Right forelimb (tissue), 1 donor: ENCODE measurements around the gene PTPN6.

ENCODE experiments used
- DNase-seq: peaks from one replicate; pipeline ENCODE4 v3.0.0-alpha.2; 2018

The PTPN6 gene

DNA sequence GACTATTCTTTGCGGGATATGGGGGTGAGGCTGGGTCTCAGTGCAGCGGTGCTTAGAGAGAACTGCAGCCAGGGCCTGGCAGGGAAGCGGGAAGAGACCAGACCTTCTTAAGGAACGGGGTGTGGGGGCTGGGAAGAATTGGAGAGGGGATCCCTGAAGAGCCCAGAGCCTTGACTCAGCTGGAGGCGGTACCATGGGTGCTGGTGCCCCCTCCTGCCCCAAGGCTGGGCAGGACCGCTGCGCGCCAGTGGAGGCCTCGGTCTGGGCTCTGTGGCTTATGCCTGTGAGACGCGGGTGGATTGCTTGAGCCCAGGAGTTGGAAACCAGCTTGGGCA, 8.9 kb upstream of the PTPN6 start:
- DNase-seq: peak; percentile 51

- peak; percentile 84 for DNase-seq
Measured at GRCh38 chr12:6943389-6943721, 7.8 kb upstream of the PTPN6 start.

- DNase-seq: peak; percentile 89
Measured at GRCh38 chr12:6943722-6944380, 7.3 kb upstream of the PTPN6 start, which contains the start of the genes C12orf57 and RNU7-1. Gene C12orf57, plus strand, starts transcription at chr12:6944022. Its CDS starts 100 bp downstream, at chr12:6944122. Gene RNU7-1, plus strand, starts transcription at chr12:6943816.

- peak; percentile 95 for DNase-seq
Measured at GRCh38 chr12:6944381-6945186, 6.6 kb upstream of the PTPN6 start.

- DNase-seq: no peak
Measured at GRCh38 chr12:6945613-6946012, 5.5 kb upstream of the PTPN6 start.

DNA sequence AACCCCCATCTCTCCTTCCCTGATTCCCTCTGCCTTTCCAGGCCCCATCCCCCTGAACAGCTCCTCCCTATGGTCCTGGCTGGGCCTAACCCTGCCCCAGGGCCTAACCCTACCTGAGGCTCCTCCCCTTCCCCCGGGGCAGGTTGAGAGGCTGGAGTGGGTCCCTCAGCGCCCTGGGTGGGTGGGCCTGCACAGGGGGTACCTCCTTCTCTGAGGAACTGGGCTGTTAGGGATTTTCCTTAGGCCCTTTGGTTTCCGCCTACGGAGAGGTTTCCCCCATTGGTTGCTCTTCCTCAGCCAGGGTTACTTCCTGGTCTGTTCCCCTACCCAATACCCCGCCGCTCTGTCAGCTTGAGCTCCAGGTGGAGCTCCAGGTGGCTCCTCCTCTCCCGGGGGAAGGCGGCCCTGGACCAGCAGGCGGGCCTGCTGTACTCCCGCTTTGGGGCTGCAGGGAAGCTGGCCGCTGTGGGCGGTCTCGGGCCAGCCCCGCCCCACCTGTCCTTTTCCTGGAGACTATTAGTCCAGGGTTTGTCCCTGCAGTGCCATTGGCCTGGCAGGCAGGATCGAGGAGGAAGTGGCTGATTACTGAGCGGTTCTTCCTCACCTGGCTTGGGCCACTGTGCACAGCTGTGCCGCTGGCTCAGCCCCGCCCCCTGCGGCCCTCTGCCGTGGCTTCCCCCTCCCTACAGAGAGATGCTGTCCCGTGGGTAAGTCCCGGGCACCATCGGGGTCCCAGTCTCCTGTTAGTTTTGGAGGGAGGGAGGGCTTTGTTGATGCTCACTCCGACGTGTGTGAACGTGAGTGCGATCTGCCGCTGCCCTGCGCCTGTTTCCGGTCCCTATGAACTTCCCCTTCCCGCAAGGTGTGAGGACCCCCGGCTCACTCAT, 4.9 kb upstream of the PTPN6 start:
- no peak for DNase-seq

- DNase-seq: no peak
Measured at GRCh38 chr12:6946920-6947374, 4.2 kb upstream of the PTPN6 start.

GRCh38 chr12:6947615-6948014, 3.5 kb upstream of the PTPN6 start:
- no peak for DNase-seq

DNA sequence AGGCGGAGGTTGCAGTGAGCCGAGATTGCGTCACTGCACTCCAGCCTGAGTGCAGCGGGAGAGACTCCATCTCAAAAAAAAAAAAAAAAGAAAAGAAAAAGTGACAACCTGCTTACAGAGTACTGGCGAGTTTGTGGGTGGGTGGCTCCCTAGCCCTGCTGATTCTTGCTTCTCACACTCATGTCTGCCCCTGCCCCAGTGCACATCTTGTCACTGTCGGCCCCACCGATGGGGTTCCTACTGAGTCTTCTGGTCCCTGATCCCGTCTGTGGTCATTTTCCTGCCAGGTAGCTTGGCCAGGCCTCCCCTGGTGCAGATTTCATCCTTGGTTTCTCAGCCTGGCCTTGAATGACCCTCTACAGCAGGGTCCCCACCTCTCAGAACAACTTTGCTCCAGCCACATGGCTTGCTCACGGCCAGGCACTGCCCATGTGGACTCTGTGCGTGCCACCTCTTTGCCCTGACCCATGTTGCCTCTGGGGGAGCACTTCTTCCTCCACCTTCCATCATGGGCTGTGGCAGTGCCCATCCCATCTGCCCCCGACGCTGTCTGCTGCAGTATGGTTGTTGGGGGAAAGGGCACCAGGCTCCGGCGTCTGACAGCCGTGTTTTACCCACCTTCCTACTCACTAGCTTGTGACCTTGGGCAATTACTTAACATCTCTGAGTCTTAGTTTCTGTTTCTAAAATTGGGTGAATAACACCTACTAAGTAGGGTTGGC, 2.1 kb upstream of the PTPN6 start:
- no peak for DNase-seq

GRCh38 chr12:6950401-6950801, 755 bp upstream of the PTPN6 start:
- DNase-seq: no peak

DNA sequence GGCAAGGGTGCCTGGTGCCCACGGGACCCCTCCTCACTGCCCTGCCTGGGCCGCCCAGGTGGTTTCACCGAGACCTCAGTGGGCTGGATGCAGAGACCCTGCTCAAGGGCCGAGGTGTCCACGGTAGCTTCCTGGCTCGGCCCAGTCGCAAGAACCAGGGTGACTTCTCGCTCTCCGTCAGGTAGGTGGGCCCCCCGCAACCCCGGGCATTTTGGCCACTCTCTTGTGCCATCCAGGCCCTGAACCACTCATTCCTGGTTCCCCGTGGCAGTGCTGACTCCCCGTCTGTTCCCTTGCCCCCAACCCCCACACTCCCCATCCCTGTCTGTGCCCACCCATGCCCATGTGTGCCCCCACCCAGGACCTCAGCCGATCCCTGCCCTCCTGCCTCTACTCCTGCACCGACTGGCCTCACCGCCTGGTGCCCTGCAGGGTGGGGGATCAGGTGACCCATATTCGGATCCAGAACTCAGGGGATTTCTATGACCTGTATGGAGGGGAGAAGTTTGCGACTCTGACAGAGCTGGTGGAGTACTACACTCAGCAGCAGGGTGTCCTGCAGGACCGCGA, 480 bp downstream of the PTPN6 start:
- DNase-seq: no peak

DNA sequence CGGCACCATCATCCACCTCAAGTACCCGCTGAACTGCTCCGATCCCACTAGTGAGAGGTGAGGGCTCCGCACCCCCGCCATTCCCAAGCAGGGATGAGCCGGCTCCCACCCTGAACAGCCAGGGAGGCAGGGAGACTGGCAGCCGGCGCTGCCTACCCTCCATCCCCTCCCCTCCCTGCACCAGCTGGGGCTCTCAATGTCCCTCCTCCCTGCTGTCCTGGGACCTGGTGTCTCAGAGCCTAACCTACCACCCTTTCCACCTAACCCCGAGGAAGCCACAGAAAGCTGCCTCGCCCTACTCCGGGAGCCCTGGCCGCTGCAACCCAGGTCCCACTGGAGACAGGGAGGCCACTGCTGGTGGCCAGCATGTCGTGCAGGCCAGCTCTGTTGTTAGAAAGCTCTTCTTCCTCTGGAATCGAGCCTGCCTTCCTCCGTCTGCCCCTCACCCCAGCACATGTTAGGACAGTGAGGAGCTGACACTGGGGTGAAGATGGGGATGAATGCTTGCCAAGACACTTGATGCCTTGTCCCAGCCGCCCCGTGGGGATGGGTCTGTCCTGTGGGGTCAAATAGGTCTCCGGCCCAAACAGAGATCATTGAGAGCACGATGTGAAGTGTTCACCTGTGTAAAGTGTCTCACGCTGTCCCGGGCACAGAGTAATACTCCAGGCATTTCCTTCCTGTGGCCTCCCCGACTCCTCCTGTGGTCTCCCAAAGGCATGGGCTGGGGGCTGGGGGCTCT, 1.1 kb downstream of the PTPN6 start:
- DNase-seq: peak; percentile 44

GRCh38 chr12:6952863-6953441, 1.8 kb downstream of the PTPN6 start:
- no peak for DNase-seq

DNA sequence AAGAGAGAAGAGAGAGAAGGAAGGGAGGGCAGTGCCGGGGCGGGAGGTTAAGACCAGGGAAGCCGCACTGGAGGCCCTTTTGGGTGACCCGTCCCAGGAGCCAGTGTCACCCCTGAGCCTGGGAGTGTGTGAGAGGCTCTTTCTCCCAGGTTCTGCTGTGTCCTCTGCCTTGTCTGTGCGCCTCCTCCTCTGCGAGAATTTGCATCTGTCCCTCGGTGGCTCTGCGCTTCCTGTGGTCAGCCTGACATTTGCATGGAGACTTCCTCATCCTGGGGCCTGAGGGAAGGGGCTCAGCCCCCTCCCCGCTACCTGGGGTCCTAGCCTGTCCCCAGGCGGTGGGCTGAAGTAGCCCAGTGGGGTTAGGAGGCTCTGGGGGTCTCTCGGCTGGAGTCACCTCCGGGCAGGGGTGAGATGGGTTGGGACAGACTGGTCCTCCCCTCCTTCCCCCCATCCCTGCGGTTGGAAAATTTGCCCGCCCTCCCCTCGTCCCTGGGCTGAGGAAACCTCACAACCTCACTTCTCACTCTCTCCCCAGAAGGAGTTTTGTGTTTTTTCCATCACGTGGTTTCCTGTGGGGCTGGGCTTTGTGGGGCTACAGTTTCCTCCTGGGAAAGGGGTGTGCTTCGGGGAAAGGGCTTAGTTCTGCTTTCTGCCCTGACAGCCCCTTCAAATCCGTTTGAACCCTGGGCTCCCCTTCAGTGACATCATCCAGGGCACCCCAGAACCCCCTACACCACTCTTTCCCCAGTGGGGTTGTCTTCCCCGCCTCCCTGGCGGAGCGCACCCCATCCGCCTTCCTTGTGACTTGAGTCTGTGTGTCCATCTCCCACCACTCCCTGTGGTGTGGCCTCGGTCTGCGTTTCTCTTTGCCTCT, 2.5 kb downstream of the PTPN6 start:
- DNase-seq: peak; percentile 85

DNA sequence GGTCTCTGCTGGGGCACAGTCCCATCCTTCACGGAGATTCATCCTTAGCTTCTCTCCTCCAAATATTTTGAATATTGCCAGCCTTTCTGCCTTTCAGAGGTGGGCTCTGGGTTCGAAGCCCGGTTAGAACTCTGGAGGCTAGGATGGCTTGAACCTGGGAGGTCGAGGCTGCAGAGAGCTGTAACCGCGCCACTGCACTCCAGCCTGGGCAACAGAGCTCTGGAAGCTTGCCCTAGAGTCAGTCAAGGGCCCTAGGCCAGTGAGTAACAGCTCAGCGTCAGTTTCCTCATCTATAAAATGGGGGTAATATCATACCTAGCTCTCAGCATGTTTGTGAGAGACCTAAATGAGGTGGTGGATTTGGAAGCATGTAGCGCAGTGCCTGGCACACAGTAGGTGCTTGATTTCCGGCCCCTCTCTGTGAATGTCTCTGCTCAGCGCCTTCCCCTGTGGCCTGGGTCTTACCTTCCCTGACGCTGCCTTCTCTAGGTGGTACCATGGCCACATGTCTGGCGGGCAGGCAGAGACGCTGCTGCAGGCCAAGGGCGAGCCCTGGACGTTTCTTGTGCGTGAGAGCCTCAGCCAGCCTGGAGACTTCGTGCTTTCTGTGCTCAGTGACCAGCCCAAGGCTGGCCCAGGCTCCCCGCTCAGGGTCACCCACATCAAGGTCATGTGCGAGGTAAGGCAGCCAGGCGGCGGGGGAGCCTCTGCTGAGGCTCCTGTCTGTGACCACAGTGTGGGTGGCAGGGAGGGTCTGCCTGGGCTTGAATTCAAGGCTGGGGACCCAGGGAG, 3.4 kb downstream of the PTPN6 start:
- DNase-seq: no peak

- no peak for DNase-seq
Measured at GRCh38 chr12:6955108-6956020, 4.2 kb downstream of the PTPN6 start.

DNA sequence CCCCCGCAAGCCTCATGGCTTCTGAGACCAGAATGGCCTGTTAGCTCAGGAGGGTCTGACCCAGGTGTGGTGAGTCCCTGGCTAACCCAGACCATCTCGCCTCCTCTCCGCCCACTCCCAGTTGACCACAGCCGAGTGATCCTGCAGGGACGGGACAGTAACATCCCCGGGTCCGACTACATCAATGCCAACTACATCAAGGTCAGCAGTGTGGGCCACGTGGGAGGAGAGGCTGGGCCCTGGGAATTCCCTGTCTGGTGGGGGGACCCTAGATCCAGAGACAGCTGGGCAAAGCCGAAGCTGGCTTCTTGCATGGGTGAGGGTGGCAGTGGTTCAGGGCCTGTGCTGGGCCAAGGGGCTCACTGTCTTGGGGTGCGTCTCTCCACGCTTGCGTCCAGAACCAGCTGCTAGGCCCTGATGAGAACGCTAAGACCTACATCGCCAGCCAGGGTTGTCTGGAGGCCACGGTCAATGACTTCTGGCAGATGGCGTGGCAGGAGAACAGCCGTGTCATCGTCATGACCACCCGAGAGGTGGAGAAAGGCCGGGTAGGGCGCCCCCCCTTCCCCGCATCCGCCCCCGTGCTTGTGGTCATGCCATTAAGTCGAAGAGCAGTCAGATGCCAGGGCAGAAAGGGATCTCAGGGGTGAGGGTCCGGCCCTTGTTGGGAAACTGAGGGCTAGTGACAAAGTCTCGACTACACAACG, 5.0 kb downstream of the PTPN6 start:
- DNase-seq: no peak
